Cardiac muscle cell (in vitro differentiated cells and primary cell): ENCODE measurements around the gene NFAM1. TPM values are rescaled to one million over a fixed set of nuclear protein-coding genes. Genes with fewer than 3 reads are reported as not detected.

Source experiments
- DNase-seq, 2 donors: peaks; one replicate each; pipeline versions ENCODE4 v3.0.0 to v3.0.0-alpha.2; 2010 to 2017; ENCODE audit warnings: low read depth in 1 of 2, low spot score in 1 of 2
- H3K27ac ChIP-seq: fragments of 200-600 bp; sonication (generic); 2 replicates; pipeline ENCODE4 v1.5.1; 2016
- H3K27me3 ChIP-seq: fragments of 200-600 bp; sonication (generic); 2 replicates; pipeline ENCODE4 v1.6.0; 2016; ENCODE audit warnings: control low read depth
- H3K36me3 ChIP-seq: fragments of 200-600 bp; sonication (generic); 2 replicates; pipeline ENCODE4 v1.5.1; 2016; ENCODE audit warnings: control low read depth
- H3K4me1 ChIP-seq: fragments of 200-600 bp; sonication (generic); 2 replicates; pipeline ENCODE4 v1.8.1; 2017; ENCODE audit warnings: low read depth, mild to moderate bottlenecking, mixed run types
- H3K4me3 ChIP-seq: fragments of 200-600 bp; sonication (generic); 2 replicates; pipeline ENCODE4 v1.5.1; 2016; ENCODE audit warnings: mild to moderate bottlenecking
- H3K9me3 ChIP-seq: fragments of 200-600 bp; sonication (generic); 2 replicates; pipeline ENCODE4 v1.5.1; 2017; ENCODE audit warnings: low read depth, mild to moderate bottlenecking, control low read depth
- CTCF ChIP-seq: IDR thresholded peaks from 2 replicates; pipeline ENCODE4 v1.5.1; 2012; ENCODE audit warnings: low read depth, mild to moderate bottlenecking, low read length
- polyA plus RNA-seq: library from polyadenylated mRNA; unstranded; fragments of >200 nt; fragmentation: Nextera tagmentation; extraction: Ambion mirVana; gene quantifications from 2 replicates; pipeline ENCODE4 v1.2.1, GENCODE V29; 2016
- total RNA-seq: library from RNA; depleted of rRNA; stranded (reverse); fragments of >200 nt; gene quantifications from 2 replicates; pipeline ENCODE4 v1.2.3, GENCODE V29; 2016

Gene NFAM1
- total and polyA plus RNA-seq, 2 experiments from 2014 or later = 0.97 to 2.1 TPM

GRCh38 chr22:42365111-42365865 is 66.9 kb downstream of the NFAM1 start:
- peak; percentile 27 to 36 for DNase-seq
- TF ChIP-seq CTCF = no peak
- Histone ChIP-seq H3K4me1 (peaks cover 17% of the 10 kb centered on the region), H3K36me3 (no peaks in the 10 kb centered on the region), H3K27me3 (peaks cover 19% of the 10 kb centered on the region), H3K4me3 (no peak overlapping the region), H3K9me3 (no peaks in the 10 kb centered on the region), H3K27ac (no peak overlapping the region)

GRCh38 chr22:42364604-42365110 is 67.5 kb downstream of the NFAM1 start:
- H3K4me3 ChIP-seq = no peak overlapping the region
- H3K27ac ChIP-seq = no peak overlapping the region
- H3K4me1 ChIP-seq = peaks cover 17% of the 10 kb centered on the region
- no peaks in the 10 kb centered on the region for H3K36me3 ChIP-seq
- DNase-seq = peak in 1 of 2 donors; percentile 62
- TF ChIP-seq CTCF = no peak
- H3K27me3 ChIP-seq = peaks cover 19% of the 10 kb centered on the region
- no peaks in the 10 kb centered on the region for H3K9me3 ChIP-seq

- Histone ChIP-seq H3K27me3 (peaks cover 19% of the 10 kb centered on the region), H3K27ac (no peak overlapping the region), H3K36me3 (no peaks in the 10 kb centered on the region), H3K9me3 (no peaks in the 10 kb centered on the region), H3K4me3 (no peak overlapping the region), H3K4me1 (peaks cover 17% of the 10 kb centered on the region)
- no peak for DNase-seq
- no peak for TF ChIP-seq CTCF
Observed at GRCh38 chr22:42363892-42364291, 68.3 kb downstream of the NFAM1 start.

- no peak for TF ChIP-seq CTCF
- H3K27me3 ChIP-seq = no peaks in the 10 kb centered on the region
- no peaks in the 10 kb centered on the region for H3K9me3 ChIP-seq
- H3K36me3 ChIP-seq = no peaks in the 10 kb centered on the region
- no peak overlapping the region for H3K4me3 ChIP-seq
- peaks cover 17% of the 10 kb centered on the region for H3K4me1 ChIP-seq
- H3K27ac ChIP-seq = no peak overlapping the region
- no peak for DNase-seq
Observed at GRCh38 chr22:42361523-42361922, 70.7 kb downstream of the NFAM1 start.

DNA sequence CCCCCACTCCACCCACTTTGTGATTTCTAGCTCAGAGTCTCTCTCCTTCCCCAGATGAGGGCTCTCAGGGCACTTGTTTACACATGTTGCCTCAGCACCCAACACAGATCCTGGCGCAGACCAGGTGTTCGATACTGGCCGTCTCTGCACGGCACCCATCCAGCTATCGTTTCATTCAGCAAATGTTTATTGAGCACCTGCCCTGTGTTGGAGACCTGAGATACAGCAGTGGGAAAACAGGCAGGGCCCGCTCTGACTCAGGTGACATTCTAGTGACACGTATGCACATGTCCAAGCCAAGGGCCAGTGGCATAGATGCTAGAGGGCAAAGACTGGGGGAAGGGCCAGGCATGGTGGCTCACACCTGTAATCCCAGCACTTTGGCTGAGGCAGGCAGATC is 71.9 kb downstream of the NFAM1 start:
- no peak overlapping the region for H3K4me3 ChIP-seq
- TF ChIP-seq CTCF = no peak
- no peak overlapping the region for H3K27ac ChIP-seq
- H3K36me3 ChIP-seq = no peaks in the 10 kb centered on the region
- H3K9me3 ChIP-seq = no peaks in the 10 kb centered on the region
- DNase-seq = no peak
- H3K27me3 ChIP-seq = no peaks in the 10 kb centered on the region
- peaks cover 9% of the 10 kb centered on the region for H3K4me1 ChIP-seq
